HEK293 (cell line): ENCODE data around the gene NDUFV1.
A peak's percentile ranks its signal among the peaks of the same experiment; 100 is the strongest.

Source experiments
- CTCF ChIA-PET: fragments of 350-600 bp; formaldehyde crosslinking; extraction: SDS; loops from one replicate; lab custom pipeline; 2021; ENCODE audit warnings: antibody characterized with exemption; lab: Yijun Ruan, JAX
- POLR2A ChIA-PET: fragments of 300-600 bp; formaldehyde crosslinking; extraction: SDS; loops from one replicate; lab custom pipeline; 2020; ENCODE audit warnings: antibody characterized with exemption, inconsistent platforms; lab: Yijun Ruan, JAX
- H3K27ac ChIP-seq: fragments of 200-500 bp; sonication (Bioruptor generic); 2 replicates; pipeline ENCODE4 v1.5.1; 2014; ENCODE audit warnings: low read depth, low read length, control low read depth, inconsistent platforms; ENCODE audit errors: extremely low read depth
- H3K36me3 ChIP-seq, 2 experiments: fragments of 200-500 bp in 1 of 2; sonication (Bioruptor generic) in 1 of 2; 1 replicate in 1 of 2; 2 replicates in 1 of 2; pipeline ENCODE4 v1.5.1; 2014 to 2017; ENCODE audit warnings: inconsistent platforms in 2 of 2, low read length in 2 of 2; ENCODE audit not compliant: control insufficient read depth in 2 of 2, insufficient read depth in 1 of 2
- H3K4me1 ChIP-seq: fragments of 200-500 bp; sonication (Bioruptor generic); 2 replicates; pipeline ENCODE4 v1.5.1; 2014; ENCODE audit warnings: mild to moderate bottlenecking, low read length, inconsistent platforms; ENCODE audit not compliant: control insufficient read depth, insufficient read depth
- H3K4me3 ChIP-seq: 2 replicates; pipeline ENCODE4 v1.5.1; 2011; ENCODE audit warnings: low read depth, mild to moderate bottlenecking, control low read depth, low read length, moderate library complexity
- H3K9me3 ChIP-seq: fragments of 200-500 bp; sonication (Bioruptor generic); 2 replicates; pipeline ENCODE4 v1.5.1; 2014; ENCODE audit warnings: low read depth, low read length, inconsistent platforms; ENCODE audit not compliant: control insufficient read depth, insufficient read depth
- GFI1B ChIP-seq: fragments of 450-650 bp; formaldehyde crosslinking; IDR thresholded peaks from 2 replicates; pipeline ENCODE4 v1.5.1; 2016; ENCODE audit warnings: missing biosample characterization, missing genetic modification characterization
- RBAK ChIP-seq: fragments of 450-650 bp; formaldehyde crosslinking; IDR thresholded peaks from 2 replicates; pipeline ENCODE4 v1.5.1; 2016; ENCODE audit warnings: missing biosample characterization, missing genetic modification characterization
- SP2 ChIP-seq: fragments of 450-650 bp; formaldehyde crosslinking; IDR thresholded peaks from 2 replicates; pipeline ENCODE4 v1.5.1; 2016; ENCODE audit warnings: missing biosample characterization, missing genetic modification characterization
- YY1 ChIP-seq: fragments of 450-650 bp; formaldehyde crosslinking; IDR thresholded peaks from 2 replicates; pipeline ENCODE4 v1.5.1; 2018; ENCODE audit warnings: missing biosample characterization, missing genetic modification characterization
- ZBTB48 ChIP-seq: fragments of 450-650 bp; formaldehyde crosslinking; IDR thresholded peaks from 2 replicates; pipeline ENCODE4 v1.5.1; 2016; ENCODE audit warnings: missing biosample characterization, missing genetic modification characterization
- ZNF211 ChIP-seq: fragments of 450-650 bp; formaldehyde crosslinking; IDR thresholded peaks from 2 replicates; pipeline ENCODE4 v1.5.1; 2016; ENCODE audit warnings: low read depth, missing biosample characterization, missing genetic modification characterization
- ZNF423 ChIP-seq: fragments of 450-650 bp; formaldehyde crosslinking; IDR thresholded peaks from 2 replicates; pipeline ENCODE4 v1.5.1; 2016; ENCODE audit warnings: missing biosample characterization, missing genetic modification characterization
- ZNF529 ChIP-seq: fragments of 450-650 bp; formaldehyde crosslinking; IDR thresholded peaks from 2 replicates; pipeline ENCODE4 v1.5.1; 2017; ENCODE audit warnings: missing genetic modification characterization, missing biosample characterization; ENCODE audit not compliant: insufficient replicate concordance
- ZNF596 ChIP-seq: fragments of 450-650 bp; IDR thresholded peaks from 2 replicates; pipeline ENCODE4 v1.5.0; 2018; ENCODE audit warnings: missing biosample characterization, mild to moderate bottlenecking, missing genetic modification characterization, moderate library complexity
- ZNF610 ChIP-seq: fragments of 450-650 bp; formaldehyde crosslinking; IDR thresholded peaks from 2 replicates; pipeline ENCODE4 v1.5.1; 2016; ENCODE audit warnings: missing biosample characterization, missing genetic modification characterization, borderline replicate concordance
- ZNF629 ChIP-seq: fragments of 450-650 bp; formaldehyde crosslinking; IDR thresholded peaks from 2 replicates; pipeline ENCODE4 v1.5.1; 2017; ENCODE audit warnings: missing biosample characterization, missing genetic modification characterization
- ZNF701 ChIP-seq: fragments of 450-650 bp; formaldehyde crosslinking; IDR thresholded peaks from 2 replicates; pipeline ENCODE4 v1.5.1; 2016; ENCODE audit warnings: missing biosample characterization, missing genetic modification characterization
- TF ChIP-seq, protein P1 (sequence below): fragments of 450-650 bp; formaldehyde crosslinking; conservative IDR thresholded peaks from 2 replicates; pipeline ENCODE4 v1.5.1; 2016; ENCODE audit warnings: low read depth, missing biosample characterization, missing genetic modification characterization
- TF ChIP-seq, protein P2 (sequence below): fragments of 450-650 bp; IDR thresholded peaks from 2 replicates; pipeline ENCODE4 v1.5.1; 2018; ENCODE audit warnings: missing biosample characterization, mild to moderate bottlenecking, missing genetic modification characterization
- TF ChIP-seq, protein P3 (sequence below): fragments of 450-650 bp; formaldehyde crosslinking; IDR thresholded peaks from 2 replicates; pipeline ENCODE4 v1.5.1; 2016; ENCODE audit warnings: missing biosample characterization, missing genetic modification characterization
- TF ChIP-seq, protein P4 (sequence below): fragments of 450-650 bp; formaldehyde crosslinking; IDR thresholded peaks from 2 replicates; pipeline ENCODE4 v1.5.1; 2017; ENCODE audit warnings: missing biosample characterization, missing genetic modification characterization

The NDUFV1 gene

DNA sequence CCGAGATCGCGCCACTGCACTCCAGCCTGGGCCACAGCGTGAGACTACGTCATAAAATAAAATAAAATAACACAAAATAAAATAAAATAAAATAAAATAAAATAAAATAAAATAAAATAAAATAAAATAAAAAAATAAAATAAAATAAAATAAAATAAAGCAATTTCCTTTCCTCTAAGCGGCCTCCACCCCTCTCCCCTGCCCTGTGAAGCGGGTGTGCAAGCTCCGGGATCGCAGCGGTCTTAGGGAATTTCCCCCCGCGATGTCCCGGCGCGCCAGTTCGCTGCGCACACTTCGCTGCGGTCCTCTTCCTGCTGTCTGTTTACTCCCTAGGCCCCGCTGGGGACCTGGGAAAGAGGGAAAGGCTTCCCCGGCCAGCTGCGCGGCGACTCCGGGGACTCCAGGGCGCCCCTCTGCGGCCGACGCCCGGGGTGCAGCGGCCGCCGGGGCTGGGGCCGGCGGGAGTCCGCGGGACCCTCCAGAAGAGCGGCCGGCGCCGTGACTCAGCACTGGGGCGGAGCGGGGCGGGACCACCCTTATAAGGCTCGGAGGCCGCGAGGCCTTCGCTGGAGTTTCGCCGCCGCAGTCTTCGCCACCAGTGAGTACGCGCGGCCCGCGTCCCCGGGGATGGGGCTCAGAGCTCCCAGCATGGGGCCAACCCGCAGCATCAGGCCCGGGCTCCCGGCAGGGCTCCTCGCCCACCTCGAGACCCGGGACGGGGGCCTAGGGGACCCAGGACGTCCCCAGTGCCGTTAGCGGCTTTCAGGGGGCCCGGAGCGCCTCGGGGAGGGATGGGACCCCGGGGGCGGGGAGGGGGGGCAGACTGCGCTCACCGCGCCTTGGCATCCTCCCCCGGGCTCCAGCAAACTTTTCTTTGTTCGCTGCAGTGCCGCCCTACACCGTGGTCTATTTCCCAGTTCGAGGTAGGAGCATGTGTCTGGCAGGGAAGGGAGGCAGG is 23.2 kb upstream of the NDUFV1 start, which contains the start of gene GSTP1 (continued):
- TF ChIP-seq, protein P1, sequence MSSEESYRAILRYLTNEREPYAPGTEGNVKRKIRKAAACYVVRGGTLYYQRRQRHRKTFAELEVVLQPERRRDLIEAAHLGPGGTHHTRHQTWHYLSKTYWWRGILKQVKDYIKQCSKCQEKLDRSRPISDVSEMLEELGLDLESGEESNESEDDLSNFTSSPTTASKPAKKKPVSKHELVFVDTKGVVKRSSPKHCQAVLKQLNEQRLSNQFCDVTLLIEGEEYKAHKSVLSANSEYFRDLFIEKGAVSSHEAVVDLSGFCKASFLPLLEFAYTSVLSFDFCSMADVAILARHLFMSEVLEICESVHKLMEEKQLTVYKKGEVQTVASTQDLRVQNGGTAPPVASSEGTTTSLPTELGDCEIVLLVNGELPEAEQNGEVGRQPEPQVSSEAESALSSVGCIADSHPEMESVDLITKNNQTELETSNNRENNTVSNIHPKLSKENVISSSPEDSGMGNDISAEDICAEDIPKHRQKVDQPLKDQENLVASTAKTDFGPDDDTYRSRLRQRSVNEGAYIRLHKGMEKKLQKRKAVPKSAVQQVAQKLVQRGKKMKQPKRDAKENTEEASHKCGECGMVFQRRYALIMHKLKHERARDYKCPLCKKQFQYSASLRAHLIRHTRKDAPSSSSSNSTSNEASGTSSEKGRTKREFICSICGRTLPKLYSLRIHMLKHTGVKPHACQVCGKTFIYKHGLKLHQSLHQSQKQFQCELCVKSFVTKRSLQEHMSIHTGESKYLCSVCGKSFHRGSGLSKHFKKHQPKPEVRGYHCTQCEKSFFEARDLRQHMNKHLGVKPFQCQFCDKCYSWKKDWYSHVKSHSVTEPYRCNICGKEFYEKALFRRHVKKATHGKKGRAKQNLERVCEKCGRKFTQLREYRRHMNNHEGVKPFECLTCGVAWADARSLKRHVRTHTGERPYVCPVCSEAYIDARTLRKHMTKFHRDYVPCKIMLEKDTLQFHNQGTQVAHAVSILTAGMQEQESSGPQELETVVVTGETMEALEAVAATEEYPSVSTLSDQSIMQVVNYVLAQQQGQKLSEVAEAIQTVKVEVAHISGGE: peak; percentile 23; the same call in 1 of the 2 replicates
- TF ChIP-seq, protein P2, sequence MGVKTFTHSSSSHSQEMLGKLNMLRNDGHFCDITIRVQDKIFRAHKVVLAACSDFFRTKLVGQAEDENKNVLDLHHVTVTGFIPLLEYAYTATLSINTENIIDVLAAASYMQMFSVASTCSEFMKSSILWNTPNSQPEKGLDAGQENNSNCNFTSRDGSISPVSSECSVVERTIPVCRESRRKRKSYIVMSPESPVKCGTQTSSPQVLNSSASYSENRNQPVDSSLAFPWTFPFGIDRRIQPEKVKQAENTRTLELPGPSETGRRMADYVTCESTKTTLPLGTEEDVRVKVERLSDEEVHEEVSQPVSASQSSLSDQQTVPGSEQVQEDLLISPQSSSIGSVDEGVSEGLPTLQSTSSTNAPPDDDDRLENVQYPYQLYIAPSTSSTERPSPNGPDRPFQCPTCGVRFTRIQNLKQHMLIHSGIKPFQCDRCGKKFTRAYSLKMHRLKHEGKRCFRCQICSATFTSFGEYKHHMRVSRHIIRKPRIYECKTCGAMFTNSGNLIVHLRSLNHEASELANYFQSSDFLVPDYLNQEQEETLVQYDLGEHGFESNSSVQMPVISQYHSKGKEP (tag by site-specific recombination): 0 out of 2 replicates have a peak, but pooled peaks have one; percentile 18
- TF ChIP-seq ZNF596 (tag by site-specific recombination): no peak
- TF ChIP-seq ZNF629 (tag by site-specific recombination): no peak
- TF ChIP-seq RBAK (tag by site-specific recombination): no peak
- TF ChIP-seq, protein P3, sequence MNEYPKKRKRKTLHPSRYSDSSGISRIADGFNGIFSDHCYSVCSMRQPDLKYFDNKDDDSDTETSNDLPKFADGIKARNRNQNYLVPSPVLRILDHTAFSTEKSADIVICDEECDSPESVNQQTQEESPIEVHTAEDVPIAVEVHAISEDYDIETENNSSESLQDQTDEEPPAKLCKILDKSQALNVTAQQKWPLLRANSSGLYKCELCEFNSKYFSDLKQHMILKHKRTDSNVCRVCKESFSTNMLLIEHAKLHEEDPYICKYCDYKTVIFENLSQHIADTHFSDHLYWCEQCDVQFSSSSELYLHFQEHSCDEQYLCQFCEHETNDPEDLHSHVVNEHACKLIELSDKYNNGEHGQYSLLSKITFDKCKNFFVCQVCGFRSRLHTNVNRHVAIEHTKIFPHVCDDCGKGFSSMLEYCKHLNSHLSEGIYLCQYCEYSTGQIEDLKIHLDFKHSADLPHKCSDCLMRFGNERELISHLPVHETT: no peak
- TF ChIP-seq SP2: peak; percentile 5; the same call in 1 of the 2 replicates
- no peak for TF ChIP-seq GFI1B (tag by site-specific recombination)
- no peak for TF ChIP-seq ZNF529
- TF ChIP-seq YY1 (tag by site-specific recombination): no peak
- TF ChIP-seq ZNF423: no peak

DNA sequence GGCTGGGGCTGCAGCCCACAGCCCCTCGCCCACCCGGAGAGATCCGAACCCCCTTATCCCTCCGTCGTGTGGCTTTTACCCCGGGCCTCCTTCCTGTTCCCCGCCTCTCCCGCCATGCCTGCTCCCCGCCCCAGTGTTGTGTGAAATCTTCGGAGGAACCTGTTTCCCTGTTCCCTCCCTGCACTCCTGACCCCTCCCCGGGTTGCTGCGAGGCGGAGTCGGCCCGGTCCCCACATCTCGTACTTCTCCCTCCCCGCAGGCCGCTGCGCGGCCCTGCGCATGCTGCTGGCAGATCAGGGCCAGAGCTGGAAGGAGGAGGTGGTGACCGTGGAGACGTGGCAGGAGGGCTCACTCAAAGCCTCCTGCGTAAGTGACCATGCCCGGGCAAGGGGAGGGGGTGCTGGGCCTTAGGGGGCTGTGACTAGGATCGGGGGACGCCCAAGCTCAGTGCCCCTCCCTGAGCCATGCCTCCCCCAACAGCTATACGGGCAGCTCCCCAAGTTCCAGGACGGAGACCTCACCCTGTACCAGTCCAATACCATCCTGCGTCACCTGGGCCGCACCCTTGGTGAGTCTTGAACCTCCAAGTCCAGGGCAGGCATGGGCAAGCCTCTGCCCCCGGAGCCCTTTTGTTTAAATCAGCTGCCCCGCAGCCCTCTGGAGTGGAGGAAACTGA is 22.4 kb upstream of the NDUFV1 start:
- POLR2A ChIA-PET: interaction anchor here (1.0 to 1.3 kb wide), 4 partner anchors 8 to 183 kb away, joined by 3 to 7 read pairs (median 4); partner anchors contain the start of gene PPP1CA
- CTCF ChIA-PET: interaction anchor here (0.6 to 3.1 kb wide), 14 partner anchors 8 to 79 kb away, joined by 3 to 23 read pairs (median 4); partner anchors contain the start of gene PITPNM1
- Histone ChIP-seq H3K36me3 (peaks cover 0 to 36% of the 10 kb centered on the region in 2 experiments; a peak in 1 of 3 replicates), H3K4me1 (no peaks in the 10 kb centered on the region), H3K4me3 (peak overlapping the region; percentile 72), H3K27ac (peak overlapping the region; percentile 66; the same call in 1 of the 2 replicates), H3K9me3 (no peaks in the 10 kb centered on the region)
- no peak for TF ChIP-seq ZNF211 (tag by site-specific recombination)
- no peak for TF ChIP-seq ZNF701 (tag by site-specific recombination)
- TF ChIP-seq ZNF610 (tag by site-specific recombination): no peak
- TF ChIP-seq ZBTB48 (tag by site-specific recombination): no peak
- TF ChIP-seq, protein P4, sequence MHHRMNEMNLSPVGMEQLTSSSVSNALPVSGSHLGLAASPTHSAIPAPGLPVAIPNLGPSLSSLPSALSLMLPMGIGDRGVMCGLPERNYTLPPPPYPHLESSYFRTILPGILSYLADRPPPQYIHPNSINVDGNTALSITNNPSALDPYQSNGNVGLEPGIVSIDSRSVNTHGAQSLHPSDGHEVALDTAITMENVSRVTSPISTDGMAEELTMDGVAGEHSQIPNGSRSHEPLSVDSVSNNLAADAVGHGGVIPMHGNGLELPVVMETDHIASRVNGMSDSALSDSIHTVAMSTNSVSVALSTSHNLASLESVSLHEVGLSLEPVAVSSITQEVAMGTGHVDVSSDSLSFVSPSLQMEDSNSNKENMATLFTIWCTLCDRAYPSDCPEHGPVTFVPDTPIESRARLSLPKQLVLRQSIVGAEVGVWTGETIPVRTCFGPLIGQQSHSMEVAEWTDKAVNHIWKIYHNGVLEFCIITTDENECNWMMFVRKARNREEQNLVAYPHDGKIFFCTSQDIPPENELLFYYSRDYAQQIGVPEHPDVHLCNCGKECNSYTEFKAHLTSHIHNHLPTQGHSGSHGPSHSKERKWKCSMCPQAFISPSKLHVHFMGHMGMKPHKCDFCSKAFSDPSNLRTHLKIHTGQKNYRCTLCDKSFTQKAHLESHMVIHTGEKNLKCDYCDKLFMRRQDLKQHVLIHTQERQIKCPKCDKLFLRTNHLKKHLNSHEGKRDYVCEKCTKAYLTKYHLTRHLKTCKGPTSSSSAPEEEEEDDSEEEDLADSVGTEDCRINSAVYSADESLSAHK (tag by site-specific recombination): peak; percentile 49; the same call in 1 of the 2 replicates
- TF ChIP-seq ZNF423: no peak
